Measurements from ENCODE around the gene ZKSCAN7.

- no peak for TF ChIP-seq POLR2AphosphoS5 (IDR thresholded peaks at IDR 0.05; ENCODE audit: borderline replicate concordance, low read depth, low read length)
- TF ChIP-seq EZH2 (IDR thresholded peaks at IDR 0.05): no peak
- no peak for TF ChIP-seq FOXP2 (optimal IDR thresholded peaks at IDR 0.05; ENCODE audit: control extremely low read depth, extremely low read length, insufficient read depth)
Measured at GRCh38 chr3:44562147-44562546, 7.2 kb downstream of the ZKSCAN7 start.

Data from SK-N-MC (cell line).